Measurements from ENCODE around the gene MIA3.
A peak's percentile ranks its signal among the peaks of the same experiment; 100 is the strongest.
"Not testable (repeated sequence)": the region's sequence is repeated elsewhere in the genome, so short reads cannot be mapped to it uniquely, and the experiment has no call there.

MIA3 gene, protein sequence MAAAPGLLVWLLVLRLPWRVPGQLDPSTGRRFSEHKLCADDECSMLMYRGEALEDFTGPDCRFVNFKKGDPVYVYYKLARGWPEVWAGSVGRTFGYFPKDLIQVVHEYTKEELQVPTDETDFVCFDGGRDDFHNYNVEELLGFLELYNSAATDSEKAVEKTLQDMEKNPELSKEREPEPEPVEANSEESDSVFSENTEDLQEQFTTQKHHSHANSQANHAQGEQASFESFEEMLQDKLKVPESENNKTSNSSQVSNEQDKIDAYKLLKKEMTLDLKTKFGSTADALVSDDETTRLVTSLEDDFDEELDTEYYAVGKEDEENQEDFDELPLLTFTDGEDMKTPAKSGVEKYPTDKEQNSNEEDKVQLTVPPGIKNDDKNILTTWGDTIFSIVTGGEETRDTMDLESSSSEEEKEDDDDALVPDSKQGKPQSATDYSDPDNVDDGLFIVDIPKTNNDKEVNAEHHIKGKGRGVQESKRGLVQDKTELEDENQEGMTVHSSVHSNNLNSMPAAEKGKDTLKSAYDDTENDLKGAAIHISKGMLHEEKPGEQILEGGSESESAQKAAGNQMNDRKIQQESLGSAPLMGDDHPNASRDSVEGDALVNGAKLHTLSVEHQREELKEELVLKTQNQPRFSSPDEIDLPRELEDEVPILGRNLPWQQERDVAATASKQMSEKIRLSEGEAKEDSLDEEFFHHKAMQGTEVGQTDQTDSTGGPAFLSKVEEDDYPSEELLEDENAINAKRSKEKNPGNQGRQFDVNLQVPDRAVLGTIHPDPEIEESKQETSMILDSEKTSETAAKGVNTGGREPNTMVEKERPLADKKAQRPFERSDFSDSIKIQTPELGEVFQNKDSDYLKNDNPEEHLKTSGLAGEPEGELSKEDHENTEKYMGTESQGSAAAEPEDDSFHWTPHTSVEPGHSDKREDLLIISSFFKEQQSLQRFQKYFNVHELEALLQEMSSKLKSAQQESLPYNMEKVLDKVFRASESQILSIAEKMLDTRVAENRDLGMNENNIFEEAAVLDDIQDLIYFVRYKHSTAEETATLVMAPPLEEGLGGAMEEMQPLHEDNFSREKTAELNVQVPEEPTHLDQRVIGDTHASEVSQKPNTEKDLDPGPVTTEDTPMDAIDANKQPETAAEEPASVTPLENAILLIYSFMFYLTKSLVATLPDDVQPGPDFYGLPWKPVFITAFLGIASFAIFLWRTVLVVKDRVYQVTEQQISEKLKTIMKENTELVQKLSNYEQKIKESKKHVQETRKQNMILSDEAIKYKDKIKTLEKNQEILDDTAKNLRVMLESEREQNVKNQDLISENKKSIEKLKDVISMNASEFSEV (N-terminal part only)

GRCh38 chr1:222618001-222618879 is at the start of gene MIA3:
Gene MIA3, plus strand, starts transcription at chr1:222618097. Its CDS starts 14 bp downstream, at chr1:222618111.
- peak; percentile 41 to 45 for DNase-seq

DNA sequence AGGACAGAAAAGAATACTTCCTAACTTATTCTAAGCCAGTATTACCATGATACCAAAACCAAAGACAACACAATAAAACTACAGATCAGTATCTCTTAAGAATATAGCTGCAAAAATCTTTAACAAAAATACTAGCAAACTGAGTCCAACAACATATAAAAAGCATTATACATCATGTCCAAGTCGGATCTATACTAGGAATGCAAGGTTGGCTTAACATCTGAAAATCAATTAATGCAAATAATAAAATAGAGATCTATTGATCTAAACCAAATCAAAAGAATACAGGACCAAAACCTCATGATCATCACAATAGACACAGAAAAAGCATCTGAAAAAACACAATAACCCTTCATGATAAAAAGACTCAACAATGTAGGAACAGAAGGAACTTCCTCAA is 47.1 kb upstream of the MIA3 start:
- DNase-seq, result no peak

DNA sequence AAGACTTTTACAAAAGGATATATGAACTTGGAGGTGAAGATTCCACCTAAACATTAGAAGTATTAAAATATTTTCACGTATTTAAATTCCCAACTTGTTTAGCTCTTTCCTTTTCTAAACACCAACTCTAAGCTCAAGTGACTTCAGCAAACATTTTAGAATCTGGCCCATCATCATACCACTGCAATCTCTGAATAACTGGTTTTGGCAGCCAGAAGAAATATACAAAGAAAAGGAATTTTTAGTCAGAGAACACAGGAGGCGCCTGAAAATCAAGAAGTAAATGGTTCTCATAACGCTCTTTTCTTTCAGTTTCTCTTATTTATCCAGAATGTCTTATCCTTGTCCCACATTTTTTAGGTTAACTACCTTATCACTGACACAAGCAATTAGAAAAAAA is 38.6 kb upstream of the MIA3 start:
- no peak for DNase-seq

DNA sequence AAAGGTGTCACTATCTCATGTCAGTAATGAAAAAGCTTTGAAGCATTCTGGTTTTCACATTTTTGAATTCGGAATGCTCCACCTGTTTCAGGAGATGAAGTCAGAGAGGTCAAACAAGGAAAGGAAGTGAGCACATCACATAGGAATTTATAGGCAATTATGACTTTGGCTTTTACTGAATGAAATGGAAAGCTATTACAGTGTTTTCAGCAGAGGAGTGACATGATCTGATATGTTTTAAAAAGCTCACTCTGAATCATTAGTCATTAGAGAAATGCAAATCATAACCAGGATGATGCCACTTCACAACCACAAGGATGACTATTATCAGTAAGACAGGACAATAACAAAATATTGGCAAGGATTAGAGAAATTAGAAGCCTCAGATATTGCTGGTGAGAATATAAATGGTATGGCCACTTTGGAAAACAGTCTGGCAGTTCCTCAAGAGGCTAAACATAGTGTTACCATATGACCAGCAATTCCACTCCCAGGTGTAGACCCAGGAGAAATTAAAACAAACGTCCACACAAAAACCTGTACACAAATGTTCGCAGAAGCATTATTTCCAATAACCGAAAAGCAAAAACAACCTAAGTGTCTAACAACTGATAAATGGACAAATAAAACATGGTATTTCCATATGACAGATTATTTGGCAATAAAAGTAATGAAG is 35.7 kb upstream of the MIA3 start:
- no peak for DNase-seq

DNA sequence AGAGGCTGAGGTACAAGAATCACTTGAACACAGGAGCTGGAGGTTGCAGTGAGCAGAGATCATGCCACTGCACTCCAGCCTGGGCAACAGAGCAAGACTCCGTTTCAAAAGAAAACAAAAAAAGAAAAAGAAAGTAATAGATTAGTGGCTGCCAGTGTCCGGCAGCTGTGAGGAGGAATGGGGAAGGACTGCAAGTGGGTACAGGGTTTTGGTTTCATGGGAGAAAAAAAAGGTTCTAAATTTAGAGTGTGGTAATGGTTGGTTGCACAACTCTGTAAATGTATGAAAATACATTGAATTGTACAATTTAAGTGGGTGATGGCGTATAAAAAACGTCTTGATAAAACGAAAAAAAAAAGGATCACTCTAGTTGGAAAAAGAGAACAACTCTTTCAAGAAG is 34.8 kb upstream of the MIA3 start:
- peak; percentile 70 to 71 for DNase-seq

DNA sequence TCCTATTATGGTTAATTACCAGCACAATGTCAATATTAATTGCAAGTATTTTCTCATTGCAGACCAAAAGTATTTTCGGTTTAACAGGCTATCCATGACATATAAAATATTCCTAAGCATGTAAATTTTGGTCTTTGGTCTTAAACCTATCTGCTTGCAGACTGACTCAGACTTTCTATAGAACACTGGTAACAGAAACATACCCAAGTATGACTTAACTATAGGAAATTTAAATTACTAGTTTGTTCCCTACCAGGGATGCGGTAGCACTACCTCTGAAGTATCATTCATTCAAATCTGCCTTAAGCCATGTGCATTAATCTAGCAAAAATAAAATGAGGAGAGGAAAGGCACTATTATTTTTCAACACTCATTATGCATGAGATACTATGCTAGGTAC is 31.1 kb upstream of the MIA3 start:
- DNase-seq, result no peak

- no peak for DNase-seq
Measured at GRCh38 chr1:222588135-222588534, 29.8 kb upstream of the MIA3 start.

GRCh38 chr1:222589462-222590302 is 28.2 kb upstream of the MIA3 start, which contains the start of gene TAF1A:
Gene TAF1A, minus strand, starts transcription at chr1:222589933.
- DNase-seq, result peak; percentile 73 to 81

GRCh38 chr1:222592171-222592570 is 25.7 kb upstream of the MIA3 start:
- DNase-seq, result no peak

GRCh38 chr1:222594789-222595188 is 23.1 kb upstream of the MIA3 start:
- DNase-seq, result no peak

DNA sequence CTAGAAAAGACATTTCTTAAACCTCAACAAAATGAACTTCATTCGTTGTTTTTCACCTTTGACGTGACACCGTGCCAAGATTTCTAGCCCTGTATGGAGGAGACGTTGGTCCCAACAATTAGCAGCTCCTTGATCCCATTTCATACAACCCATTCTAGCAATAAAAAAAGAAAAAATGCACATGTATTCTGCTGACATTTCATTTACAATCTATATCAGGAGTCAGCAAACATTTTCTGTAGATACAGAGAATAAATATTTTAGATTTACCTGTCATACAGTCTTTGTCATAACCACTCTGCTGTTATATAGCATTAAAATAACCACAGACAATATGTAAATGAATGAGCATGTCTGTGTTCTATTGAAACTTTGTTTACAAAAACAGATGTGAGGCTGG is 21.2 kb upstream of the MIA3 start:
- no peak for DNase-seq

DNA sequence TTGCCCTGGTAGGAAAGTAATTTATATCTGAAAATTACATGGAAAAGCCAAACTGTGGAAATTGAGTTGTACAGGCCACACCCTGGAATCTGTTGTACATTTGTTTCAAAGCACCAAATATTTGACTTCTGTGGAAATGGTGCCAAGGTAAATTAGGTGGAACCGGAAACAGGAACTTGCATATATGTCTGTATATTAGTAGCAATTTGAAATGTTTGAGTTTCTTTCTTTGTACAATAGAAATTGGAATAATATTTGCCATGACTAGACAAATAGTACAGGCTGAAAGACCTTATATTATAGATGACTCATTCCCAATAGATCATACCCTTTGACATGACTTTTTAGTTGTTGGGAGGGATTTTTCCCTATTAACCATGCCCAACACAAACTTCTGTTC is 17.6 kb upstream of the MIA3 start:
- DNase-seq, result no peak

DNA sequence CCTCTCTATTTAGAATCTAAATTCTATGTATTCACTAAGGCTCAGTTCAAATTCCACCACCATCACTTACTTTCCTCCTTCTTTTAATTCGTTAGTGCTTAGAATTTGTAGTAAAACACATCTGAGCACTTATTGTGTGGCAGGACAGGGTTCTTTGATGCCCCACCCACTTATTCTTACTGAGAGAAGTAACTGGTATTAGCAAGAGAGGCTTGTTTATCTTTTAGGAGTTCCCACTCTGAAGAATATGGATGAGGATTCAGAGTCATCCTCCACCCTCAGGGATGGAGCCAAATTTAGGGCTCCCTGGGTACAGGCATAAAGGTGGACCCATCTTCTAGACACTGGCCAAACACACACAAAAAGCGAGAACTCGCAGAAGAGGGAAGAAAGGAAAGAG is 16.6 kb upstream of the MIA3 start:
- no peak for DNase-seq

DNA sequence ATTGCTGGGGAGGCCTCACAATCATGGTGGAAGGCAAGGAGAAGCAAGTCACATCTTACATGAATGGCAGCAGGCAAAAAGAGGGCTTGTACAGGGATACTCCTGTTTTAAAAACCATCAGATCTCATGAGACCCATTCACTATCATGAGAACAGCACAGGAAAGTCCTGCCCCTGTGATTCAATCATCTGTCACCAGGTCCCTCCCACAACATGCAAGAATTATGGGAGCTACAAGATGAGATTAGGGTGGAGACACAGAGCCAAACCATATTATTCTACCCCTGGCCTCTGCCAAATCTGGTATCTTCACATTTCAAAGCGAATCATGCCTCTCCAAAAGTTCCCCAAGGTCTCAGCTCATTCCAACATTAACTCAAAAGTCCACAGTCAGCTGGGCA is 11.1 kb upstream of the MIA3 start:
- no peak for DNase-seq

- DNase-seq, result not testable (repeated sequence)
Measured at GRCh38 chr1:222609111-222609510, 8.8 kb upstream of the MIA3 start.

DNA sequence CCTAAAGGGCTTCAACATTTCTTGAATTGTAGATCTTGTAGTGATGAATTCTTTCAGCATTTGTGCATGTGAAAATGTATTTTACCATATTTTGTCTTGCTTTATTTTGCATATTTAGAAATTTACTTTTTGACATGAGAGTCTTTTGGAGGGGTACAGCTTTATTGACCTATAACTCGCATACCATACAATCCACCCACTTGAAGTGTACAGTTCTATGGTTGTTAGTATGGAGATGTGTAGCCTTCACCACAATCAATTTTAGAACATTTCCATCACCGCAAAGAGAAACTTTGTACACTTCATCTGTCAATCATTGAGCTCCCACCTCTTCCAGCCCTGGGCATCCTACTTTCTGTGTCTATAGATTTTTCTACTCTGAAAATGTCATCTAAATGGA is 7.2 kb upstream of the MIA3 start:
- no peak for DNase-seq

- DNase-seq, result no peak
Measured at GRCh38 chr1:222613627-222614026, 4.3 kb upstream of the MIA3 start.

DNA sequence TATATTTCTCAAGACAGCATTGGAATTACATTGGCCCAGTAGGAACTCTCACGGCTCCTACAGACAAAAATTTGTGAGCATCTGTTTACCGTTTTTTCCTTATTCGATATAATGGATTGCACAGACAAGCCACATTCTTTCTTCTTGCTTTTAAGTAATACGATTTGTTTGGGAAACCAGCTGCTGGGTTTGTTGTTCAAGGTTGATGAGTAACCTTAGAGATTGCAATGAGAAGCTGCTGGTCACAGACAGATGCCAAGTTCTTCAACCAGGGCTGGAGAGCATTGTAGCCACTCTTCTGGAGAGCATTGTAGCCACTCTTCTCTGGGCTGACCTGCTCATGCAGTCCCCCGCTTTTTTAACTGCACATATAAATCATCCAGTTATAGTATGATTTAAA is 1.4 kb upstream of the MIA3 start:
- DNase-seq, result no peak

DNA sequence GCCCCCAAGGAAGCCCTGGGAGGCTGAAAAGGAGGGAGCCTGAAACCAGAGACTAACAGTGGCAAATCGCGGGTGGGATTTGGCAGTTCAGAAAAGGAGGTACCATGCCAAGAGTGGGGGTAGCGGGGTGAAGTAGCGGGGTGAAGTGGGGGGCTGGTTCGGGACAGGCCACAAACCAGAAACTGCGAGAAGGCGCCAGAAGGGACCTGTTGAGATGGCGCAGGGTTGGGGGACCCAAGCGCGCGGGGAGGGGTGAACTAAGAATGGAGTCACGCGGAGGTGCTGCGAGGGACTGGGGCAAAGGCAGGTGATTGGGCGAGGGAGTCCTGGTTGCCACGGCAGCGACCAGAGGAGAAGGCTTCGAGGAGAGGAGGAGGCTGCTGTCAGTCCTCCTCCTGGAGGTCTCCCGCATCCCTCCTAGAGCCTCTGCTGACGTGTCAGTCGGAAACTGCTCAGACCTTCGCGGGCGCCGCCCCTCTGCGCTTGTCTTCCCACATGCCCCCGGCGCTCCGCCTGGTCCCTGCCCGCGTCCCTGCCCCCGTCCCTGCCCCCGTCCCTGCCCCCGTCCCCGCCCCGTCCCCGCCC is 438 bp upstream of the MIA3 start:
- DNase-seq, result peak; percentile 62 to 72

Data from AML-193 (cell line).